ENCODE data around the gene BAIAP3. TPM values are rescaled to one million over a fixed set of nuclear protein-coding genes. Genes with fewer than 3 reads are reported as not detected.
A peak's percentile ranks its signal among the peaks of the same experiment; 100 is the strongest.

Gene BAIAP3
- total RNA-seq, 1 experiment from 2014 or later: 6.8 TPM

- H3K27ac ChIP-seq (ENCODE audit: insufficient read length, low read depth, low read length): no peak overlapping the region
- no CpG with 5 or more reads among the region's 38 CpGs for WGBS (ENCODE audit: extremely low coverage, insufficient read length, low lambda C conversion rate)
- H3K9ac ChIP-seq (ENCODE audit: extremely low read depth, insufficient read length, low read length): no peak overlapping the region
- no peaks in the 10 kb centered on the region for H3K9me3 Mint-ChIP-seq
- H3K23me2 ChIP-seq (ENCODE audit: insufficient read length, low read depth, low read length, poor library complexity, severe bottlenecking): no peaks in the 10 kb centered on the region
- no peak overlapping the region for H2BK15ac ChIP-seq (ENCODE audit: low read depth, low read length)
- no peak overlapping the region for H2BK20ac ChIP-seq (ENCODE audit: low read depth, low read length, poor library complexity, severe bottlenecking)
- DNase-seq: no peak
- H2AFZ ChIP-seq (ENCODE audit: low read length): no peak overlapping the region
- H3K9me3 ChIP-seq (ENCODE audit: control insufficient read depth, low read depth, low read length): no peaks in the 10 kb centered on the region
- TF ChIP-seq CTCF (conservative IDR thresholded peaks at IDR 0.05): peak; percentile 50
- no peaks in the 10 kb centered on the region for H3K79me1 ChIP-seq (ENCODE audit: insufficient read depth, low read depth, low read length, poor library complexity, severe bottlenecking)
- H2BK12ac ChIP-seq (ENCODE audit: insufficient read length, low read depth, low read length): no peak overlapping the region
- no peak overlapping the region for H3K18ac ChIP-seq (ENCODE audit: insufficient read length, low read depth, low read length)
- H3K27me3 Mint-ChIP-seq (ENCODE audit: low read depth): peaks cover 69% of the 10 kb centered on the region
- peaks cover 7% of the 10 kb centered on the region; the same call in 1 of the 2 replicates for H3K27me3 ChIP-seq (ENCODE audit: insufficient read depth, low read length)
- H3K4ac ChIP-seq (ENCODE audit: low read depth, low read length): no peak overlapping the region
- H2AK5ac ChIP-seq (ENCODE audit: insufficient read length, low read length): no peak overlapping the region
- H2BK5ac ChIP-seq (ENCODE audit: insufficient read length, low read length): no peak overlapping the region
- no peak overlapping the region for H3T11ph ChIP-seq (ENCODE audit: low read length)
- no peak overlapping the region for H3K56ac ChIP-seq (ENCODE audit: insufficient read length, low read depth, low read length)
- H3K79me2 ChIP-seq (ENCODE audit: insufficient read depth, low read length): no peaks in the 10 kb centered on the region
- no peak overlapping the region for H4K8ac ChIP-seq (replicated peaks; ENCODE audit: insufficient read length, low read depth, low read length)
- H2BK120ac ChIP-seq (ENCODE audit: low read depth, low read length, poor library complexity, severe bottlenecking): no peak overlapping the region
- H4K20me1 ChIP-seq (ENCODE audit: control insufficient read depth, insufficient read depth, insufficient read length): no peaks in the 10 kb centered on the region
- no peaks in the 10 kb centered on the region for H3K36me3 Mint-ChIP-seq (ENCODE audit: insufficient read depth in 1 of 3, low read depth in 3 of 3)
- no peak overlapping the region for H3K4me2 ChIP-seq (ENCODE audit: insufficient read depth, insufficient read length, low read length)
- no peak overlapping the region for H3K23ac ChIP-seq (ENCODE audit: insufficient read length, low read depth, low read length)
- H4K5ac ChIP-seq (ENCODE audit: insufficient read length, low read depth, low read length): no peak overlapping the region
- peak overlapping the region in 1 of 2 experiments; percentile 26; a peak in 1 of 5 replicates for H3K4me3 Mint-ChIP-seq
- no peaks in the 10 kb centered on the region; the same call in 1 of the 2 replicates for H3K4me1 ChIP-seq (ENCODE audit: insufficient read depth, low read length)
- H3K27ac Mint-ChIP-seq: no peak overlapping the region
- no peak overlapping the region for H4K91ac ChIP-seq (ENCODE audit: insufficient read length, low read depth, low read length)
- no peak overlapping the region; the same call in 1 of the 2 replicates for H3K14ac ChIP-seq (ENCODE audit: insufficient read depth, low read length)
- peaks cover 22 to 38% of the 10 kb centered on the region in 2 experiments for H3K4me1 Mint-ChIP-seq
These were observed 47.6 kb upstream of the BAIAP3 start for GRCh38 chr16:1285669-1286512.

Data from H9 (cell line).